GM18508 (cell line): ENCODE results near the gene DRC3.
"Not testable (repeated sequence)": the region's sequence is repeated elsewhere in the genome, so short reads cannot be mapped to it uniquely, and the experiment has no call there.

Experiments
- ATAC-seq: cut with Tn5 transposase; IDR thresholded peaks from one replicate; pipeline ENCODE4 v1.9.1; 2021; ENCODE audit warnings: moderate number of reproducible peaks; ENCODE audit not compliant: insufficient read depth, unreplicated experiment

The DRC3 gene

GRCh38 chr17:17939941-17940340, 32.7 kb upstream of the DRC3 start:
- not testable (repeated sequence) for ATAC-seq

- ATAC-seq, result no peak
Measured at GRCh38 chr17:17940441-17940911, 32.2 kb upstream of the DRC3 start.

- ATAC-seq, result no peak
Measured at GRCh38 chr17:17941015-17941414, 31.6 kb upstream of the DRC3 start.

DNA sequence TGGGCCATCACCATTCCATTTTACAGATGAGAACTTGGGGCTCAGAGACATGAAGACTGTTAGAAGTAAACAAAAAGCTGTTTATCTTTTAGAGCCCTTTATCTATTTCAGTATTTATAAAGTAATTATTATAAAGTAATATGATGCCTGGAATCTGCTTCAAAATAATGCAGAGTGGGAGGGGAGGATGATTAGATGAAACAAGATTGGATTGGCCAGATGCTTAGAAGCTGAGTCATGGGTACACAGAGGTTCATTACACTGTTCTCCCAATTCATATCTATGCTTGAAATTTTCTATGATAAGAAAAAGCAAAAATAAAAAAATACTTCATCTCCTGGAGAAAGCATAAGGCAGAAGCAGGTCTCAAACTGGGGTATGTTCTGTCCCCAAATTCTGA, 29.8 kb upstream of the DRC3 start:
- no peak for ATAC-seq

DNA sequence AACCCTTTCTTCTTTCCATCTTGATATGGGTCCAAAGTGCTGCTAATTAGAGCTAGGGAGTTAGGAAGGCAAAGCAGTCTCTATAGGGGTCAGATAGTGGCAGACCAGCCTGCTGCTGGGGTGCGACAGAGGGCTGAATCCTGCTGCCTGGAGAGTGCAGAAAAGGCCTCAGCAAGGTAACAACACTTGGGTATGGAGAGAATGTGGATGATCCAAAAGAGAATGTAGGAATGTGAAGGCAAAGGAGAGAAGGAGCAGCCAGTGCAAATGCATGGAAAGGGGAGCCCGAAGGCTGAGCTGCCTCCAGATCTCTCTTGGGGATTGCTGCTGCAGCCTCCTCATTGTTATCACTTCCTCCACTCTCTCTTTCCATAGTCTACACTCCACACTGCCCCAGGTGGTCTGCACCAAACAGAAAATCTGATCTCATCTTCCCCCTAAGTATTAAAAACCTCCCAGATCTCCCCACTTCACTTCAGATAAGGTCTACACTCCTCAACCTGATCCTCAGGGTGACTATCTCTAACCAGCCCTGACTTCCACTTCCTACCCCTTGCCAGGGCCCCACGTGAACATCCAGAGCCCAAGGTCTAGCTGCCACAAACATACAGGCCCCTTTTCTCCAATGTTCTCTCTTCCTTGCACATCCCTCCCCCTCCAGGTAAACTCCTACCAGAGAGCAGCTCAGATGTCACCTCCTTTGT, 29.2 kb upstream of the DRC3 start:
- no peak for ATAC-seq

DNA sequence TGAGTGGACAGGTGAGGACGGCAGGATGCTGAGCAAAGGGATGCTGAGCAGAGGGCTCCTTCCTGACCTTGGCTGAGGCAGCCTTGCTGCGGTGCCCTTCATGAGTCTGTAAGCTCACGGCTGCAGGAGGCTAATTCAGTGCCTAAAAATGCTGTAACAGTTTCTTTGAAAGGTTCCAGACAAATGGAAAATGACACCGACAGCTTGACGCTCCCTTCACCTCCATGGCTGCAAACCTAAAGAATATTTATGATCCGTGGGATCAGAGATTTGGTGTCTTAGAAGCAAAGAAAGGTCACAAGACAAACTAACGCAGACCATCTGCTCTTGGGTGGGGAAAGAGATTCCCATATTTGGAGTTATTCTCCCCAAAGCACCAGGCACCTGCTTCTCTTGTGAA, 28.4 kb upstream of the DRC3 start:
- ATAC-seq, result no peak

DNA sequence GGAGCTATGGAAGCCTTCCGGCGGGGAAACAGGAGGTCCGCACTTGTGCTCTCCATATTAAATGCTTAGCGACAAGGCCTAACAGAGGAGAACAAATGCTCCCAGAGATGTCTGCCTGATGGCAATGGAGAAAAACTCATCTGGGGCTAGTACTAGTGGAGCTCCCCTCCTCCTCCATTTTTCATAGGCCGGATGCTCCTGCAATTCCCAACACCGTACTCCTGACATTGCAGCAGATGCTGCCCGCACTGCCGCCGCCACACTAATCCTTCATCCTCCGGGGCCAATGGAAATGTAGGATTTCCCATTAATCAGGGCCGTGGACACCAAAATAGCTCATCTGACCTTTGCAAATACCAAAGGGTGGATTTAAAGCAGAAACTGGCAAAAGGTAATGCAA, 27.9 kb upstream of the DRC3 start:
- no peak for ATAC-seq

DNA sequence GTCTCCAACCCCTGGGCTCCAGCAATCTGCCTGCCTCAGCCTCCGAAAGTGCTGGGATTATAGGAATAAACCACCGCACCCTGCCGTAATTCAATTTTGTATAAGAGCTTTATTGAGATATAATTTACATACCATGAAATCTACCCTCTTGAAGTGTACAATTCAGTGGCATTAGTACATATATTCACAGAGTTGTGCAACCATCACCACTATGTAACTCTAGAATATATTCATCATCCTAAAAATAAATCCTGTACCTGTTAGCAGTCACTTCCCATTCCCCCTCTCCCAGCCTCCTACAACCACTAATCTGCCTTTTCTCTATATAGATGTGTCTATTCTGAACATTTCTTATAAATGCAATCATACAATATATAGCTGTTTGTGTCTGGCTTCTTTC, 26.6 kb upstream of the DRC3 start:
- no peak for ATAC-seq

GRCh38 chr17:17947309-17947708, 25.4 kb upstream of the DRC3 start:
- no peak for ATAC-seq

DNA sequence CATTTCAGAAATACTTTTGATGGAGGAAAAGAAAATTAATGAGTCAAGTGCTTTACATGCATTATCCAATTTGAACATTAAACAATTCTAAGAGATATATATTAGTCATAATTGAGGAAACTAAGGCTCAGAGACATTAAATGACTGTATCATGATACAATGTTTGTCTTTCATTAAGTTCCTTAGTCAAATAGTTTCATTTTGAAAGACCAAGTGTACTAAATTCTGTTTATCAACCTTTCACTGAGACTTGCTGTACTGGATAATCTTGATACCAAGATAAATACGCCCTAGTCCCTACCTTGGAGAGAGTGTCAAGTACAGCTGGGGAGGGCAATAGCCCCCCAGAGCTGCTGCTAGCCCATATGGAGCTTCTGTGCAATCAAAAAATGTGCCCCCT, 24.7 kb upstream of the DRC3 start:
- no peak for ATAC-seq

DNA sequence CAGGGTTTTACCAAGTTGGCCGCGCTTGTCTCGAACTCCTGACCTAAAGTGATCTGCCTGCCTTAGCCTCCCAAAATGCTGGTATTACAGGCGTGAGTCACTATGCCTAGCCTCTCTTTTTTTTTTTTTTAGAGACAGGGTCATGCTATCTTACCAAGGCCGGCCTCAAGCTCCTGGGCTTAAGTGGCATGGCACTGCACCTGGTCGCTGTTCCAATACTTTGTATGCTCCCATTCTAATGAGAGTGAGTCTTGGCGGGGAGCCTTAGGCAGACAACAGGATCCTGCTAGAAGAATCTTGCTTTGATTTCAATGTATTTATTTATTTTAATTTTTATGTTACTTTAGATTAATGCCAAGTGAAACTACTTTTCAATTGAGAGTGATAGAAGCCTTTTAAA, 22.3 kb upstream of the DRC3 start:
- ATAC-seq, result no peak

- no peak for ATAC-seq
Measured at GRCh38 chr17:17950806-17951205, 21.9 kb upstream of the DRC3 start.

DNA sequence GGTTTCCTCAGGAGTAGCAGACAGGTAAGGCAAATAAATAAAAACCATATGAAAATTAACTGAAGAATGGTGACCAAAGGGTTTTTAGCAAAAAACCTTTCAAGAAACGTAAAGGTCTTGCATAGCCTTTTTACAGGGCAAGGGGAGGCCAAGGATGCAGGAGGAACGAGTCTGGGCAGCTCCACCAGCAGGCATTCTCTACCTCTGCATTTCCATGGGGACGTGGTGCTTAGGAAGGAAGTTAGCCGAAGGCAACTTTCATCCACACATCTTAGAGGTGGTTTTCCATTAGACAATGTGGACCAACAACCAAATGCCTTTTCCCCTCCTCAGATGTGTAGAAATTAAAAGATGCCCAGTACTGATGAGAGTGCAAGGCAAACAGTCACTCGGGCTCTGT, 21.1 kb upstream of the DRC3 start:
- ATAC-seq, result no peak

DNA sequence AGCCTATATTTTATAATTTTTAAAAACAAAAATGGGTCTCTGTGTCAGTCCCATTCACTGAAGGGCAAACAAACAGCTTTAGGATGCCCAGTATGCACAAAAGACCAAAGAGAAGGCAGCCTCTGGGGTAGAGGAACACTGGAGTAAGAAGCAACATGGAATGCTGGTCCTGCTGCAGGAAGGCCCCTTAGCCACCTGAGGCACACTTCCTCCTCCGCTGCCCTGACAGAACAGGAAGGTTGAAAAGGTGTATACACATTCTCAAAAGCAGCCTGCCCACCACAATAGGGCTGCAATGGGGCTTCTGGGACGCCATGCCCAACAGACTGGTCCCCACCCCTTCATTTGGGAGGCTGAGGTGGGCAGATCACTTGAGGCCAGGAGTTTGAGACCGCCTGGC, 20.0 kb upstream of the DRC3 start:
- ATAC-seq, result no peak

- no peak for ATAC-seq
Measured at GRCh38 chr17:17954079-17954478, 18.6 kb upstream of the DRC3 start.

DNA sequence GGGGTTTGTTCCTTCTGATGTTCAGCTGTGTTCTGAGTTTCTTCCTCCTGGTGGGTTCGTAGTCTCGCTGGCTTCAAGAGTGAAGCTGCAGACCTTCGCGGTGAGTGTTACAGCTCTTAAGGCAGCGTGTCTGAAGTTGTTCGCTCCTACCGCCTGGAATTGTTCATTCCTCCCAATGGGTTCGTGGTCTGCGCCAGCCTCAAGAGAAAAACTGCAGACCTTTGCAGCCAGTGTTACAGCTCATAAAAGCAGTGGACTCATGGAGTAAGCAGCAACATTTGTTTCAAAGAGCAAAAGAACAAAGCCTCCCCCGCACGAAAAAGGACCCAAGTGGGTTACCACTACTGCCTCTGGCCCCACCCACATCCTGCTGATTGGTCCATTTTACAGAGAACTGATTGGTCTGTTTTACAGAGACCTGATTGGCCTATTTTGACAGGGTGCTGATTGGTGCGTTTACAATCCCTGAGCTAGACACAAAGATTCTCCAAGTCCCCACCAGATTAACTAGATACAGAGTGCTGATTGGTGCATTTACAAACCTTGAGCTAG, 16.8 kb upstream of the DRC3 start:
- not testable (repeated sequence) for ATAC-seq

DNA sequence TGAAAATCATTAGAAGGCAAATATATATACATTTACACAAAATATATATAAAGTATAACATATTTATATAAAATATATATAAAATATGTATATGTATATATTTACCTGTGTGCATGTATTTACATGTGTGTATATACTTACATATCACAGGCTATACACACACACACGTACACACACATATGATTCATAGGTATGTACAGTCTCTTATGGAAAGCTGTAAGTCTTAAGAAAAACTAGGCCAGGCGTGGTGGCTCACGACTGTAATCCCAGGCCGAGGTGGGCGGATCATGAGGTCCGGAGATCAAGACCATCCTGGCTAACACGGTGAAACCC, 15.1 kb upstream of the DRC3 start:
- ATAC-seq, result no peak

GRCh38 chr17:17958982-17959381, 13.7 kb upstream of the DRC3 start:
- ATAC-seq, result no peak

DNA sequence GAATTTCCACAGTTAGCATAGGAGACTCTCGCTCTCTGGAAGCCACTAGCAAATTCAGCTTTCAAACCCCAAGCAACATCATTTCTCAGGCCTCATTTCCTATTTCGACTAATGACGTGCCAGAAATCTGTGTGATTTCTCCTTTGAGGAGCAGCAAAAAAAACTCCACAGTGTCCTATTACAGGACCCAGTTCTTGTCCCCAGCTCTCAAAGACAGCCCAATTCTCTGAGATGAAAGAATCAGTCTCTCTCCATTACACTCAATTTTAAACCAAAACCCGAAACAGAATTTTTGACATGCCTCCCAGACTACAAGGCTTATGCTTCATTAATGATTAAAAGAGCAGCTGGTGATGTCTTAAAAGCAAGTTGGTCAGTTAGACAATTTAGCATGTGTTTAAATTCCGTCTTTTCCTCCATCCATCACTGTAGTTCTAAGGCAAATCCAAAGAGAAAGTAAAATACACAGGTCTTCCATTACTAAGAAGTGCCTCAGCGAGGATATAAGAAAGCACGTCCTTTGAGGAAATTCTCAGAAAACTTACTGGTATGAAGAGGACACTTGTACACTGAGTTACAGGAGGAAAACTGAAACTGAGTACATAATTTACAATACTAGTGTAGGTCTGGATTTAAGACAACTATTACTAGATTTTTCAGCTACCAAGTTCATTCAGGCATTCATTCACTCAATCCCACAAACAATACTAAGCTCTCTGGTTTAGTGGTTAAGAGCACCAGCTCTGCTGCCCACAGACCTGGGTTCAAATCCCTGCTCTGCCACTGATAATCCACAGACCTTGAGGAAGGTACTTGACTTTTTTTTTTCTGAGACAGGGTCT, 12.9 kb upstream of the DRC3 start:
- ATAC-seq, result peak; percentile 38

DNA sequence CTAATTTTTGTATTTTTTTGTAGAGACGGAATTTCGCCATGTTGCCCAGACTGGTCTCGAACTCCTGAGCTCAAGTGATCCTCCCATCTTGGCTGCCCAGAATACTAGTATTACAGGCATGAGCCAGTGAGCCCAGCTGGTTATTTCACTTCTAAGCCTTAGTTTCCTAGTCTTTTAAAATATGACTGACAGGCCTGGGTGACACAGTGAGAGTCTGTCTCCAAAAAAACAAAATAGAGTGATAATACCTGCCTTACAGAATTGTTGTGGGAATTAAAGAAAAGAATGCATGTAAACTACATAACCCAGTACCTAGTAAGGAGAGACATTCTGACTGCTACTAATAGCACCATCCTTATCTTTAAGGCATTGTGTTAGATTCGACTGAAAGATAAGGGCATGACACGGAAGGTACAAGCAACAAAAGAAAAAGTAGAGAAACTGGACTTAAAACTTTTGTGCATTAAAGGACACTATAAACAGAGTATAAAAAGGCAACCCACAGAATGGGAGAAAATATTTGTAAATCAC, 12.1 kb upstream of the DRC3 start:
- no peak for ATAC-seq

- ATAC-seq, result no peak
Measured at GRCh38 chr17:17963066-17963465, 9.6 kb upstream of the DRC3 start.
